Measurements from ENCODE around the gene CRTC2.
"Not testable (repeated sequence)": the region's sequence is repeated elsewhere in the genome, so short reads cannot be mapped to it uniquely, and the experiment has no call there.

The CRTC2 gene

DNA sequence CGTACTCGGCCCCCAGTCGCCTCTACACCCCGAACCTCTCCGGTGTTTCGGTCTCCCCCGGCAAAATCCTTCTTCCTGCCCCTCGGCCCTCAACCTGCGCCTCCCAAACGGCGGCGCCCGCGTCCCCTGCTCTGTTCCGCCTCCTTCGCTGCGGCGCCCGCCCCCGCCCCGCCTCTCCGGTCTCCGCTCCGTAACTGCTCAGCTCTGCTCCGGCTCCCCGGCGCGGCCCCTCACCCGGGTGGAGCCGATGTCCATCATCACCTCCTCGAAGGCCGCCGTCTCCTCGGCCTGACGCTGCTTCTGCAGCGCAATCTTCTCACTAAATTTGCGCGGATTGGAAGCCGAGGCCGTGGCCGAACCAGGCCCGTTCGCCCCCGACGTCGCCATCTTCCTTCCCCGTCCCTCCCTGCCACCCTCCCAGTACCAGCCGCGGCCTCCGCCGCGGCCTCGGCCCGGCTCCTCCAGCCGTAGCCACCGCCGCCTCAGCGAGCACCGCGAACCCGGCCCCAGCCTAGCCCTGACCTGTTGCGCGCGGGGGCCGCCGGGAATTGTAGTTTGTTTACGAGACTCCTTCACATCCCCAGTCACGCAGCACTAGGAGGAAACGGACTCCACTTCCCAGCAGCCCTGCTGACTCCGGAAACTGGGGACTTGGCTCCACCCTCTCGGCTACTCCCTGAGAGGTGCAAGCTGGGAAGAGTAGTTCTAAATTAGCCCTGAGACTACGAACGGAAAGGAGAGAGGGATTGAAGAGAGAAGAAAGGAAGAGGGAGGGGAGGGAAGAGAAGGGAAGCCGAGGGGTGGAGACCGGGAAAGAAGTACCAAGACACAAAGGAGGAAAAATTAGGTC lies at the start of gene CRTC2:
Gene CRTC2, minus strand, starts transcription at position 502 of the 850 bp plus-strand sequence. Its CDS starts 115 bp downstream, at position 387.
- peak; percentile 99 for DNase-seq

- no peak for DNase-seq
Observed at GRCh38 chr1:154006136-154006535, 47.7 kb upstream of the CRTC2 start.

DNA sequence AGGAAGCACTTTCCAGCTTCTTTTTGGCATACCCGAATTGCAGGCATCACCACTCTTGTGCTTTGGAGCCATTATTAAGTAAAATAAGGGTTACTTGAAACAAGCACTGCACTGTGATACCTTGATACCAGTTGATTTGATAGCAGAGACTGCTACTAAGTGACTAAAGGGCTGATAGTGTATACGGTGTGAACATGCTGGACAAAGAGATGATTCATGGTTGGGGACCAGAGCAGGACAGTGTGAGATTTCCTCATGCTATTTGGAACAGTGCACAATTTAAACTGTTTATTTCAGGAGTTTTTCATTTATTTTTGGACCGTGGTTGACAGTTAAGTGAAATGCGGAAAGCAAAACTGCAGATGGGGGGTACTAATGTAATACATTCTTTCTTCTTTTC lies 42.0 kb upstream of the CRTC2 start:
- no peak for DNase-seq

- DNase-seq, result not testable (repeated sequence)
Observed at GRCh38 chr1:153996882-153997281, 38.5 kb upstream of the CRTC2 start.

- no peak for DNase-seq
Observed at GRCh38 chr1:153995640-153996039, 37.2 kb upstream of the CRTC2 start.

DNA sequence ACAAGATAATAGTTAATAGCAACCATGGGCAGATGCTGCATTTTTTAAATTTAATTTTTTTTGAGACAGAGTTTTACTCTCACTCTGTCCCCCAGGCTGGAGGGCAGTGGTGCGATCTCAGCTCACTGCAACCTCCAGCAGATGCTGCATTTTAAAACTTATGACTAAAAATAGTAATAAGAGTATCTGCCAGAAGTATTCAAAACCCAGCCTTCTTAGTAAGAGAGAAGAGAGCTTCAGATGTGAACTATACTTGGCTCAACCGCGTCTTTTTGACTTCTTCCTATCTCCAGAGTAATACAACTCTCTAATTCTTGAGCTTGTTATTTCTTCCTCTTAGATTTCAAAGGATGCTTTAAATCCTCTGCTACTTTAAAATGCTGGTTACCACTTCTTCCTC lies 36.8 kb upstream of the CRTC2 start:
- DNase-seq, result no peak

DNA sequence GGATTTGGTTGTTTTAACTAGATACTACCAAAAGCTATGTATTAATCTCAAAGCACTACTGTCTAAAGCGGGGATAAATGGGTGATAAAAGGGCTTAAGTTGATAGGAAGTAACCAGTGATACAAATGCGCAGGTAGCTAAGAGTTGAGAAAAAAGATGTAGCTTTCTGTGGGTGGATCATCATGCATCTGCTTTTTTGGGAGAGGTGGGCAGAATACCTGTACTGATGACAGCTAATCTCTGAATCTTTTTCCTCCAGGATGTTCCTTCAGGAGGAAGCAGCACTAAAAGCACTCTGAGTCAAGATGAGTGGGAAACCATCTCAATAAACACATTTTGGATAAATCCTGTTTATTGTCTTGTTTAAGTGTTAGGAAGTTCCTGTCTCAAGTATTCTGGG lies 33.4 kb upstream of the CRTC2 start:
- no peak for DNase-seq

GRCh38 chr1:153991151-153991630 lies 32.8 kb upstream of the CRTC2 start:
- DNase-seq, result no peak

GRCh38 chr1:153990468-153991150 lies 32.2 kb upstream of the CRTC2 start, which contains the start of gene RPS27:
RPS27 (plus strand) TSS chr1:153990762; CDS start chr1:153990797, 35 bp downstream.
- DNase-seq, result peak; percentile 99

- DNase-seq, result no peak
Observed at GRCh38 chr1:153987621-153988020, 29.2 kb upstream of the CRTC2 start.

GRCh38 chr1:153985941-153986761 lies 27.7 kb upstream of the CRTC2 start, which contains the start of gene RAB13:
RAB13 (minus strand) TSS chr1:153986339; CDS start chr1:153986236, 103 bp downstream.
- peak; percentile 82 for DNase-seq

DNA sequence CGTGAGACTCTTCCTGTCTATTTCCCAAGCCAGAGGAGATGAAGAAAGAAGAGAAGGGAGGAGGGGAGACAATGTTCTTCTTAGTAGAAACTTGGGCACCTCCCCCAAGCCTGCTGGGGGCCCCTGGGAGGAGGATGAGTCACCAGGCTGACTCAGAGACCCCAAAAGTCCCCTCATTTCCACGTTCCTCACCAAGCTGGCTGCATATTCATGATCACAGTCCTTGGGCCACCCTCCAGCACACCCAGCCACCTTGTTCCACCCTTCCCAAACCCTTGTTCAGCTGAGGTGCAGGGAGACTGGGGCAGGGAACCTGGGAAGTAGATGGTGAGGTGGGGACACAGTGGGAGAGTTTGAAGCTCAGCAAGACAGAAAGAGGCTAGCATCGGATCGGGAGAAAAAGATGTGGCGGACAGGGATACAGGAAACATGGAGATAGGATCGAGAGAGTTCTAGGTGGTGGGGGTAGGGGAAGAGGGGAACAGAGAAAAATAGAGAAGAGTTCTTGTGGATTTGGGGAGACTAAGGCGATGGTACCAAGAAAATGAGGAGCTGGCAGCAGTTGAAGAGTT lies 27.0 kb upstream of the CRTC2 start:
- peak; percentile 55 for DNase-seq

GRCh38 chr1:153984123-153984894 lies 25.9 kb upstream of the CRTC2 start:
- no peak for DNase-seq

DNA sequence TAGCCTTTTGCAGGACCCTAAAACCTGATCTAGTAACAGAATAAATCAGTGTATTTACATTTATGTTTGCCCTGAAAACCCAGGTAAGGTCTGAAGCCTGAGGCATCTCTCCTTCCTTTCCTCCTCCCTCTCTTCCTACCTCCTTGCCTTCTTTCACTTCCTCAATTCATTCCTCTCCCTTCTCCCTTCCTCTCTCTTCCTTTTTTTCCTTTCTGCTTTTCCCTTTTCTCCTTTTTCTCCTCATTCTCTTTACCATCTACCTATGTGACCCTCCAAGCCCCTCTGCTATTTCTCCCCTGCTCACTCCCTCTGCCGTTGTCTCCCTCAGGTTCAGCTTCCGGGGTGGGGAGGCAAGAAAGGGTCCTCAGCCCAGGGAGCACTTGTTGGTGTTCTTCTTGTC lies 23.3 kb upstream of the CRTC2 start:
- not testable (repeated sequence) for DNase-seq

DNA sequence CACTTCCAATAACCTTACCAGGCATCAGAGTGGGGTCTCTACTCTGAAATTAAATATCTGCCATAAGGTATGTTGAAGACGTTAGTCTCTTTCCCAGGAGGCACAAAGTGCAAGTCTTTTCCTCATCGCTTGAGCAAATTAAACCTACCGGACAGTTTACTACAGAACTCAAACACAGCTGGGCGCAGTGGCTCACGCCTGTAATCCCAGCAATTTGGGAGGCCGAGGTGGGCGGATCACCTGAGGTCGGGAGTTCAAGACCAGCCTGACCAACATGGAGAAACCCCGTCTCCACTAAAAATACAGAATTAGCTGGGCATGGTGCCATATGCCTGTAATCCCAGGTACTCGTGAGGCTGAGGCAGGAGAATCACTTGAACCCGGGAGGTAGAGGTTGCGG lies 20.7 kb upstream of the CRTC2 start:
- not testable (repeated sequence) for DNase-seq

DNA sequence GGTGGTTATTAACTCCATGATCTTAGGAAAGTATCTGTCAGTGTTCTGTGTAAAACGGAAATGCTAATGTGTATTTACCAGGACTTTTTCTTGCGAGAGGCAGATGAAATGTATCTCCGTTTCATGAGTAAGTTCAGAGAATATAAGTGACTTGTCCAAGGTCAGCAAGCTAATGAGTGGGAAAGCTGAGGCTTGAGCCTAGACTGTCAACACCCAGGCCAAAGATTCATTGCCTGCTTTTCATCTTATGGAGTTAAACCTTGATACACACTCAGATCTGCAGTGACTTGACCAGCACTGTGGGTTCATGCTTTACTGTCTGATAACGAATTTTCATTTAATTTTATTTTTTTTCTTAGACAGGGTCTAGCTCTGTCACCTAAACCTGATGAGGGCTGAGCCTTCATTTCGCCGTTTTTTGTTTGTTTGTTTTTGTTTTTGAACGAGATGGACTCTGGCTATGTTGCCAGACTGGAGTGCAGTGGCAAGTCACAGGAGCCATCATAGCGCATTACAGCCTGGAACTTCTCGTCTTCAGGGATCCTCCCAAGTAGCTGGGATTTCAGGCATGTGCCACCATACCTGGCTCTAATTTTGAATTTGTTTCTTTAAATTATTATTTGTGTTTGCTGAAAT lies 20.0 kb upstream of the CRTC2 start:
- DNase-seq, result peak; percentile 75

DNA sequence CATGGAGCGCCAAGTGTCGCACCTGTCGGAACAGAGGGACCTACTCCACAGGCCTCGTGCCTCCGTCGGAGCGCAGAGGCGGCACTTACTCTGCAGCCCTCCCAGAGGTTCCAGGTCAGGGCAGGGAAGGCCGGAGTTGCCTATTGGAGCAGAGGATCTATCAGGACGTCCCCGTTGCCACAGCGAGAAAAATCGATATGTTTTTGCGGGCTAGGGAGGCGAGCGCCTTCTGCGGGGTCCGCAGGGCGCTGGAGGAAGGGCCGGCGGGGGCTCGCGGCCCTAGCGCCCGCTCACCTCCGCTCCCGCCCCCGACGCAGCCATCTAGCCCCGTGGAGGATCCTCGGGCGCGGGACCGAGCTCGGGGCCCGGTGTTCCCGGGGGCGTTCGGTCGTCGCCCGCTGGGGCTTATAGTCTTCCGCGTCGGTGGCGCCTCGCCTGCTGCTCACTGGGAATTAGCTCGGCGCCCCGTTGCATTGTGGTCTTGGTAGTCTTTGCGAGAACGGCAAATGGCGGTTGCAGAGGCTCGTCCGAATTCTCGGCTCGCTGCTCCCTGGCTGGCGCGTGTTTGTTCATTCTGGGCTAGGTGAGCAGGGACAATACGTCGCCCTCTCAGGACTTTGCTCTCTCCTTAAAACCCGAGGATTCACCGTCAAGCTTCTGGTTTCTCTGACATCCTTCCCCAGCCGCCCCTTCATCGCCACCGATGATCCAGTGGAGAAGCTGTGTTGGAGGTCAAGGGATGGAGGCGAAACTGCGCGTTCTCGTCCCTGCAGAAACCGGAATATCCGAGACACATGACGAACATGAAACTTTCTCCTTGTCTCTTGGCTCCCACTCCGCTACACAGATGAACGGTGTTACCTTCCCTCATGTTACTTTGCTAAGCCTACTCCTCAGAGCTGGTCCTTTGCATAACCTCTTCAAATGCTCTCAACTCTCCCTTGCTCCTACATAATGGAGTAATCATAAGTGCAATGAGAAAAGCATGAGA lies 19.1 kb upstream of the CRTC2 start, which contains the start of gene JTB:
Gene JTB, minus strand, starts transcription at position 425 of the 991 bp plus-strand sequence. Its CDS starts 422 bp downstream, at position 3.
- peak; percentile 90 for DNase-seq

DNA sequence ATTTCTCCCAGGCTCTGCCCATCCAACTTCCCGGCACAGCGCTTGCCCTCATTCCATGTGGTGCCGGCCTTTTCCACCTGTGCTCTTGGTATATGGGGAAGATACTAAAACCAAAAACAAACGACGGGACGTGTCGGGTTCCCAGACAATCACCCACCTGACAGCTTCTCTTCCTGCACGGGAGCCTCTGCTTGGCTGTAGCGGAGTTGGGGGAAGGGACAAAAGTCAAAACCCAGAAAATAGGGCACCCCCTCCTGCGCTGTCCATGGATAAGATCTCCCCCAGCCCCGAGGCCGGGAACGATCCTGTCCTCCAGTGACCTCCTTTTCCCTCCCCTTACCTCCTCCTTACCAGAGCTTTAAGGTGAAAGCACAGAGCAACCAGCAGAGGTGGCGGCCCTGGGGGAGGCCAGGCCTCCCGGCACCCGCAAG lies 18.4 kb upstream of the CRTC2 start:
- DNase-seq, result peak; percentile 79

- no peak for DNase-seq
Observed at GRCh38 chr1:153973525-153973924, 15.1 kb upstream of the CRTC2 start.

DNA sequence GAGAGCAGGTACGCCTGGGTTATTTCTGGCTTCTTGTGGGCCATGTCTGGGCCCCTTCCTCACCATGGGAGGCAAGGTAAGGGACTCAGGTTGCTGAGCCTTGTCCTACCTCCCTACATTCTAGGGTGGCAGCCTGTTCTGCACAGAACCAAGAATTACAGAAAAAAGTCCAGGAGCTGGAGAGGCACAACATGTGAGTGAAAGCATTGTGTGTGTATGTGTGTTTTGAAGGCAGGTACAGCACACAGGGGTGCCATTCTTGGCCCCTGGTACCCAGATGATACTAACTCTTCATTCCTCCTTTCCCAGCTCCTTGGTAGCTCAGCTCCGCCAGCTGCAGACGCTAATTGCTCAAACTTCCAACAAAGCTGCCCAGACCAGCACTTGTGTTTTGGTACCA lies 14.7 kb upstream of the CRTC2 start:
- no peak for DNase-seq
